H4 (cell line): ENCODE results near the gene CDC16. TPM values are rescaled to one million over a fixed set of nuclear protein-coding genes. Genes with fewer than 3 reads are reported as not detected.

ENCODE experiments used
- DNase-seq: peaks from one replicate; pipeline ENCODE4 v3.0.0-alpha.2; 2015; ENCODE audit warnings: low spot score
- total RNA-seq: library from RNA; depleted of rRNA; stranded (reverse); fragments of >200 nt; shearing (Covaris generic); gene quantifications from 2 replicates; pipeline ENCODE4 v1.2.3, GENCODE V29; 2014; rRNA removed

The CDC16 gene
- total RNA-seq, 1 experiment from 2014 or later, result 17.0 TPM

- DNase-seq, result no peak
These were observed 69.1 kb downstream of the CDC16 start for GRCh38 chr13:114303700-114304327.

DNA sequence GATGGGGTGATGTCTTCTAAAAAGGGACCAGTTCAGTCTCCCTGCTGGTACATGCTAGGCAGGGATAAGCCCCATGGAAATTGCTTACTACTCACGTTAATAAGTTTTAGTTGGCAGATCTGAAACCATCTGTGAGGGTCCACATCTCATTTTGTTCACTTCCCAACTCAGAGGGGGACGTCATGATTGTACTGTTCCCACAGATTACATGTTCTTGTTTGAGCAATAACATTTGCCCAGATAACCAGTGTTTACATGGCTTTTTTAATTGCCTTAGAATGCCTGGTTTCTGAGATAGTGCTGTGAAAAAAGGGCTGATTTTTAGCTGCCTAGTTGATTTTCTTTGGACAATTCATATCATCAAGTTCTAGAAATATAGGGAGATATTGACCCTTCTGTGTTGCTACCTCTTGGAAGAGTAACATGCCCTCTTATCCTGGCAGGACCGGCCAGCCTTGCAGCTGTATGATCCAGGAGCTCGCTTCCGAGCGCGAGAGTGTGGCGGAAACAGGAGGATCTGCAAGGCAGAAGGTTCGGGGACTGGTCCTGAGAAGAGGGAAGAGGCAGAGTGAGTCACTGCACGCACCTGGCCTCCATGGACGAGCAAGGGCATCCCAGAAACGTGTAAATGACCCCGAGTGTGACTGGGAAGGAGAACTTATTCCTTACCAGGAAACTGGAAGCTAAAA is 69.8 kb downstream of the CDC16 start:
- DNase-seq, result no peak

GRCh38 chr13:114309086-114309485 is 74.4 kb downstream of the CDC16 start:
- DNase-seq, result no peak

- no peak for DNase-seq
These were observed 75.2 kb downstream of the CDC16 start for GRCh38 chr13:114309806-114310410.

- DNase-seq, result no peak
These were observed 76.3 kb downstream of the CDC16 start for GRCh38 chr13:114310956-114311355.

- no peak for DNase-seq
These were observed 76.7 kb downstream of the CDC16 start for GRCh38 chr13:114311387-114311786.

GRCh38 chr13:114311908-114312307 is 77.2 kb downstream of the CDC16 start:
- no peak for DNase-seq

DNA sequence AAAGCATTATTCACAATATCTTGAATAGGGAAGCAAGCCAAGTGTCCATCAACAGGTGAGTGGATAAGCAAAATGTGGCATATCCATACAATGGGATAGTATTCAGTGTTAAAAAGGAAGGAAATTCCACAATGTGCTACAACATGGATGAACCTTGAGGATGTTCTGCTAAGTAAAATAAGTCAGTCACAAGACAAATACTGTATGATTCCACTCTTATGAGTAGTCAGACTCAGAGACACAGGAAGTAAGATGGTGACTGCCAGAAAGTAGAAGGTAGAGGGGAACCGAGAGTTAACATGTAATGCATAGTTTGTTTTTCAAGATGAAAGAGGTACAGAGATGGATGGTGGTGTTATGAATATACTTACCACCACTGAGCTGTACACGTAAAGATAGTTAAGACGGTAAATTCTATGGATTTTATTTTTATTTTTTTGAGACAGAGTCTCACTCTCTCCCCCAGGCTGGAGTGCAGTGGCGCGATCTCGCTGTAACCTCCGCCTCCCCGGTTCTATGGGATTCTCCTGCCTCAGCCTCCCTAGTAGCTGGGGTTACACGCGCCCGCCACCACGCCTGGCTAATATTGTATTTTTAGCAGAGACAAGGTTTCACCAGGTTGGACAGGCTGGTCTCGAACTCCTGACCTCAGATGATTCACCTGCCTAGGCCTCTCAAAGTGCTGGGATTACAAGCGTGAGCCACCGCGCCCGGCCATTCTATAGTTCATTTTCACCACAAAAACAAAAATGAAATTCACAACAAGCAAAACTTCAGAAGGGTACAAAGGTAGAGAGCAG is 78.6 kb downstream of the CDC16 start:
- DNase-seq, result no peak

DNA sequence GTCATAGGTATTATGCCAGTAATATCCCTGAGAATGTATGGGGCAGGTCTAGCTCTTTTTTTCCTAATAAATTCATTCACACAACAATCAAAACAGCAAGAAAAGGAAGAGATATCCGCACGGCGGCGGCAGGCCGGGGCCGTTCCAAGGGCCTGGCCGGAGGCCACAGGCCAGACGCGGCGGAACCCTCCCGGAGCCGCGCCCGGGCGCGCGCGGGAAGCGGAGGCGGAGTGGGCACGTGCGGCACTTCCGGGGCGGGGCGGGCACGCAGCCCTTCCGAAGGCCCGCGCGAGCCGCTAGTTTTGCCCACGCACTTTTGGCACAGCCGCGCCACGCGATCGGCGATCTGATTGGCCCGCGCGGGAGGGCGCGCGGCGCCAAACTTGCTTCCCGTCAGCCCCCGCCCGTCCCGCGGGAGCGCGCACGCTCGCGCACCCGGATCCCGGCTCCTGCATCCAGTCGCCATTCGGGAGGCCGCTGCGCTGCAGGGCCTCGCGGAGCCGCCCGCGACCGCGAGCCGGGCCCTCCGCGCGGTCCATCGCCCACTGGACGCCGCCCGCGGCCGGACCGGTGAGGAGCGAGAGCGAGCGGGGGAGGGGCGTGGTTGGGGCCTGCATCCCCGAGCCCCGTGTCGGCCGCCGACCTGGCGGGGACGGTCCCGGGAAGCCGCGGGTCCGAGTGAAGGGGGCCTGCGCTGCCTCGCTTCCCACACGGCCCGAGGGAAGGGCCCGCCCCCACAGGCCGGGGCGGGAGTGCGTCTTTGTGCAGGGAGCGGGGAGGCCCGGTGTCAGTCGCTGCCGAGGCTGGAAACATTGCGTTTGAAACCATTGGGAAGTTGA is 79.6 kb downstream of the CDC16 start, which contains the start of gene CHAMP1:
Gene CHAMP1 (plus strand): TSS at position 430 of the 839 bp plus-strand sequence. CDS start 9,340 bp downstream, outside the sequence.
- DNase-seq, result peak; percentile 79

GRCh38 chr13:114315074-114315785 is 80.5 kb downstream of the CDC16 start:
- no peak for DNase-seq

DNA sequence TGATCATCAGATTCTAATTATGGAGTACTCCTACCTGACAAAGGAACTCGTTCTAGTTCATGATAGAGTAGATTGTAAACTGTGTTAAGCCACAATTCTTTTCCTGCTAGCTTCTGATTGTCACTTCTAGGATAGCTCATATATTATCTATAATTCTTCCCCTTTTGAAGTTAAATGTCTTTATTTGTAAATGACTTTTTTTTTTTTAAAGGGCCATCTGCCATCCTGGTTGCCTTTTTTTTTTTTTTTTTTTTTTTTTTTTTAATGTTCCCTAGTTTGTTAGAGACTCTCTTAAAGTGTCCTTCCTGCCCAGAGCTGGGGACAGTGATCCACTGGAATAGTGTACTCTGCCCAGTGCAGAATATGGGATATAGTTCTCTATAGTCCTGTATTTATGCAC is 83.9 kb downstream of the CDC16 start:
- DNase-seq, result no peak

DNA sequence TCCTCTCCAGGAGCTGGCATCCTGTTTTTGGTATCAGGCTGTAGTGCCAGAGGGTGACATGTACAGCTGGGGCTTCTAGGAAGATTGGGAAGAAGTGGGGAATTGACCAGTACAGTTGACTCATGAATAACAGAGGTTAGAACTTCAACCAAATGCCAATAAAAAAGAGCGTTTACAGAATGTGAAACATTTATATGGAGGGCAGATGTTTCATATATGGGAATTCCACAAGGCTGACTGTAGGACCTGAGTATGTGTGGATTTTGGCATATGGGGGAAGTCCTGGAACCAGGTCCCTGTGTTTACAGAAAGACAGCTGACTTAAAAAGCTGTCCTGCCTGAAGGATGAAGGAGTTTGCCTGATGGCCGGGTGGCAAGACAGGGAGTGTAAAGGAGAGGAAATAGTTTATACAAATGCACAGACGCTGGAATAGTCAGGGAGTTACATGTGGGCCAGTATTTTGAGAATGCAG is 84.8 kb downstream of the CDC16 start:
- DNase-seq, result no peak

GRCh38 chr13:114320065-114320464 is 85.4 kb downstream of the CDC16 start:
- no peak for DNase-seq

- DNase-seq, result no peak
These were observed 86.6 kb downstream of the CDC16 start for GRCh38 chr13:114321256-114321655.

Other genes with a start within 250 kb of the CDC16 start
- gene RASA3, start 102.3 kb upstream of the CDC16 start, total RNA-seq, result 6.3 and 7.1 TPM in 2 replicates
- gene CFAP97D2, start 55.6 kb upstream of the CDC16 start, total RNA-seq, result not detected in 2 replicates
- 6.8 and 10.4 TPM in 2 replicates for gene UPF3A, start 46.7 kb downstream of the CDC16 start, total RNA-seq
- gene CHAMP1, start 79.6 kb downstream of the CDC16 start, total RNA-seq, result 13.9 and 23.9 TPM in 2 replicates